GM23338 (cell line): Measurements from ENCODE around the gene ADCY1.

ENCODE experiments used
- CREB1 ChIP-seq: fragments of 250-450 bp; sonication (Bioruptor Pico); IDR thresholded peaks from 2 replicates; pipeline ENCODE4 v1.5.0; 2020; ENCODE audit warnings: low read depth, mild to moderate bottlenecking, moderate library complexity
- ETS1 ChIP-seq: IDR thresholded peaks from 2 replicates; pipeline ENCODE4 v1.6.1; 2016; ENCODE audit warnings: antibody characterized with exemption
- EZH2 ChIP-seq: fragments of 200-600 bp; sonication (generic); IDR thresholded peaks from one replicate; pipeline ENCODE4 v1.8.0; 2017; ENCODE audit warnings: antibody characterized with exemption, mild to moderate bottlenecking, low read depth; ENCODE audit not compliant: unreplicated experiment
- EZH2phosphoT487 ChIP-seq: fragments of 200-600 bp; sonication (generic); IDR thresholded peaks from one replicate; pipeline ENCODE4 v1.8.1; 2018; ENCODE audit warnings: antibody characterized with exemption; ENCODE audit not compliant: unreplicated experiment
- JUNB ChIP-seq: IDR thresholded peaks from one replicate; pipeline ENCODE4 v1.6.1; 2016; ENCODE audit warnings: antibody characterized with exemption; ENCODE audit not compliant: unreplicated experiment
- NANOG ChIP-seq: IDR thresholded peaks from 2 replicates; pipeline ENCODE4 v1.6.1; 2016; ENCODE audit warnings: antibody characterized with exemption, borderline replicate concordance
- POLR2AphosphoS5 ChIP-seq: IDR thresholded peaks from 2 replicates; pipeline ENCODE4 v1.6.1; 2016; ENCODE audit warnings: antibody characterized with exemption, low read depth
- STAT1 ChIP-seq: IDR thresholded peaks from one replicate; pipeline ENCODE4 v1.6.1; 2016; ENCODE audit warnings: antibody characterized with exemption; ENCODE audit not compliant: unreplicated experiment
- ZNF114 ChIP-seq: fragments of 250-450 bp; sonication (Bioruptor Pico); IDR thresholded peaks from 2 replicates; pipeline ENCODE4 v1.5.0; 2020; ENCODE audit warnings: mild to moderate bottlenecking, moderate library complexity
- ZNF331 ChIP-seq: fragments of 250-450 bp; sonication (Bioruptor Pico); IDR thresholded peaks from 2 replicates; pipeline ENCODE4 v1.5.0; 2020; ENCODE audit warnings: low read depth, mild to moderate bottlenecking, moderate library complexity
- ZNF462 ChIP-seq: fragments of 250-450 bp; sonication (Bioruptor Pico); IDR thresholded peaks from 2 replicates; pipeline ENCODE4 v1.5.0; 2020; ENCODE audit warnings: mild to moderate bottlenecking, moderate library complexity
- TF ChIP-seq, protein P1 (sequence below), 2 experiments: fragments of 200-600 bp in 1 of 2; sonication (generic) in 1 of 2; conservative IDR thresholded peaks; 2 replicates each; pipeline versions ENCODE4 v1.5.1 to v1.6.1; 2016 to 2017; ENCODE audit warnings: antibody characterized with exemption in 2 of 2, low read depth in 2 of 2, mild to moderate bottlenecking in 2 of 2, moderate library complexity in 1 of 2
- TF ChIP-seq, protein P2 (sequence below): IDR thresholded peaks from one replicate; pipeline ENCODE4 v1.6.1; 2018; ENCODE audit warnings: antibody characterized with exemption; ENCODE audit not compliant: unreplicated experiment

DNA sequence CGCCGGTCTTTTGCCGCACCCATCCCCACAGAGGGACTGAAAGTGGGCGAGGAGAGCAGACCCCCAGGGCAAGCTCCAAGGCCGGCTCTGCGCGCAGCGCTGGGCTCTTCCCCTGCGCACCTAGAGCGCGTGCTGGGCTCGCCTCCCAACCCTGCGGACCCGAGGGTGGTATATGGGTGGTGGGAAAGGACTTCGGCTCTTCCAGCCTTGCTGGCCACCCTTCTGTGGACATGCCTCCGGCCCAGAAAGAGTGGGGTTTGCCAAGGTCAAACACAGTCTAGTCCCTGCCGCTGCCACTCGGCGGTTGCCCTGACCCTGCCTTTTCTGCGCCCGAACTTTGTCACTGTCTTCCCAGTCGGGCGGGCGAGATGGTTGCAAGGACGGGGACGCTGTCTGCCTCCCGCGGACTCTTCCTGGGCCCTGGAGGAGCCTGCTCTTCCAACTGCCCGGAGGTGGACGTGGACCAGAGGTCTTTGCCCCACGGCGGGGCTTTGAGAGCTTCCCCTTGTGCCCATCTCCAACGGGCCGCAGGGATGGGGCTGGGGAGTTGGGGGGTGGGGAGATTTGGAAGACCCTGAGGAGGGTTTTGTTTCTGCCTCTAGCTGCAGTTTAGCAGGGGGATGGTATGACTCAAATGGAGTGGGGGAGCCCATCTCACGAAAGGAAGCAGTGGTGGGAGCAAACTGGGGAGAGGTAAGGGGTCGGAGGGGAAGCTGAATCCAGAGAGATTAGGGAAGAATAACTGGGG, 1.5 kb downstream of the ADCY1 start:
- TF ChIP-seq, protein P1, sequence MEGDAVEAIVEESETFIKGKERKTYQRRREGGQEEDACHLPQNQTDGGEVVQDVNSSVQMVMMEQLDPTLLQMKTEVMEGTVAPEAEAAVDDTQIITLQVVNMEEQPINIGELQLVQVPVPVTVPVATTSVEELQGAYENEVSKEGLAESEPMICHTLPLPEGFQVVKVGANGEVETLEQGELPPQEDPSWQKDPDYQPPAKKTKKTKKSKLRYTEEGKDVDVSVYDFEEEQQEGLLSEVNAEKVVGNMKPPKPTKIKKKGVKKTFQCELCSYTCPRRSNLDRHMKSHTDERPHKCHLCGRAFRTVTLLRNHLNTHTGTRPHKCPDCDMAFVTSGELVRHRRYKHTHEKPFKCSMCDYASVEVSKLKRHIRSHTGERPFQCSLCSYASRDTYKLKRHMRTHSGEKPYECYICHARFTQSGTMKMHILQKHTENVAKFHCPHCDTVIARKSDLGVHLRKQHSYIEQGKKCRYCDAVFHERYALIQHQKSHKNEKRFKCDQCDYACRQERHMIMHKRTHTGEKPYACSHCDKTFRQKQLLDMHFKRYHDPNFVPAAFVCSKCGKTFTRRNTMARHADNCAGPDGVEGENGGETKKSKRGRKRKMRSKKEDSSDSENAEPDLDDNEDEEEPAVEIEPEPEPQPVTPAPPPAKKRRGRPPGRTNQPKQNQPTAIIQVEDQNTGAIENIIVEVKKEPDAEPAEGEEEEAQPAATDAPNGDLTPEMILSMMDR (conservative IDR thresholded peaks at IDR 0.05; ENCODE audit: low read depth in 2 of 2) = no peak
- TF ChIP-seq EZH2phosphoT487 = no peak
- no peak for TF ChIP-seq POLR2AphosphoS5
- TF ChIP-seq, protein P2, sequence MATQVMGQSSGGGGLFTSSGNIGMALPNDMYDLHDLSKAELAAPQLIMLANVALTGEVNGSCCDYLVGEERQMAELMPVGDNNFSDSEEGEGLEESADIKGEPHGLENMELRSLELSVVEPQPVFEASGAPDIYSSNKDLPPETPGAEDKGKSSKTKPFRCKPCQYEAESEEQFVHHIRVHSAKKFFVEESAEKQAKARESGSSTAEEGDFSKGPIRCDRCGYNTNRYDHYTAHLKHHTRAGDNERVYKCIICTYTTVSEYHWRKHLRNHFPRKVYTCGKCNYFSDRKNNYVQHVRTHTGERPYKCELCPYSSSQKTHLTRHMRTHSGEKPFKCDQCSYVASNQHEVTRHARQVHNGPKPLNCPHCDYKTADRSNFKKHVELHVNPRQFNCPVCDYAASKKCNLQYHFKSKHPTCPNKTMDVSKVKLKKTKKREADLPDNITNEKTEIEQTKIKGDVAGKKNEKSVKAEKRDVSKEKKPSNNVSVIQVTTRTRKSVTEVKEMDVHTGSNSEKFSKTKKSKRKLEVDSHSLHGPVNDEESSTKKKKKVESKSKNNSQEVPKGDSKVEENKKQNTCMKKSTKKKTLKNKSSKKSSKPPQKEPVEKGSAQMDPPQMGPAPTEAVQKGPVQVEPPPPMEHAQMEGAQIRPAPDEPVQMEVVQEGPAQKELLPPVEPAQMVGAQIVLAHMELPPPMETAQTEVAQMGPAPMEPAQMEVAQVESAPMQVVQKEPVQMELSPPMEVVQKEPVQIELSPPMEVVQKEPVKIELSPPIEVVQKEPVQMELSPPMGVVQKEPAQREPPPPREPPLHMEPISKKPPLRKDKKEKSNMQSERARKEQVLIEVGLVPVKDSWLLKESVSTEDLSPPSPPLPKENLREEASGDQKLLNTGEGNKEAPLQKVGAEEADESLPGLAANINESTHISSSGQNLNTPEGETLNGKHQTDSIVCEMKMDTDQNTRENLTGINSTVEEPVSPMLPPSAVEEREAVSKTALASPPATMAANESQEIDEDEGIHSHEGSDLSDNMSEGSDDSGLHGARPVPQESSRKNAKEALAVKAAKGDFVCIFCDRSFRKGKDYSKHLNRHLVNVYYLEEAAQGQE = no peak
- TF ChIP-seq EZH2 = no peak
- no peak for TF ChIP-seq JUNB
- no peak for TF ChIP-seq CREB1 (CRISPR knock-in tag)
- no peak for TF ChIP-seq STAT1
- no peak for TF ChIP-seq ZNF114
- no peak for TF ChIP-seq NANOG
- no peak for TF ChIP-seq ZNF331 (CRISPR knock-in tag)
- TF ChIP-seq ETS1 = no peak
- TF ChIP-seq ZNF462 = no peak
